ENCODE measurements around the gene GSTA5.
"Not testable (repeated sequence)": the region's sequence is repeated elsewhere in the genome, so short reads cannot be mapped to it uniquely, and the experiment has no call there.

Gene GSTA5

DNA sequence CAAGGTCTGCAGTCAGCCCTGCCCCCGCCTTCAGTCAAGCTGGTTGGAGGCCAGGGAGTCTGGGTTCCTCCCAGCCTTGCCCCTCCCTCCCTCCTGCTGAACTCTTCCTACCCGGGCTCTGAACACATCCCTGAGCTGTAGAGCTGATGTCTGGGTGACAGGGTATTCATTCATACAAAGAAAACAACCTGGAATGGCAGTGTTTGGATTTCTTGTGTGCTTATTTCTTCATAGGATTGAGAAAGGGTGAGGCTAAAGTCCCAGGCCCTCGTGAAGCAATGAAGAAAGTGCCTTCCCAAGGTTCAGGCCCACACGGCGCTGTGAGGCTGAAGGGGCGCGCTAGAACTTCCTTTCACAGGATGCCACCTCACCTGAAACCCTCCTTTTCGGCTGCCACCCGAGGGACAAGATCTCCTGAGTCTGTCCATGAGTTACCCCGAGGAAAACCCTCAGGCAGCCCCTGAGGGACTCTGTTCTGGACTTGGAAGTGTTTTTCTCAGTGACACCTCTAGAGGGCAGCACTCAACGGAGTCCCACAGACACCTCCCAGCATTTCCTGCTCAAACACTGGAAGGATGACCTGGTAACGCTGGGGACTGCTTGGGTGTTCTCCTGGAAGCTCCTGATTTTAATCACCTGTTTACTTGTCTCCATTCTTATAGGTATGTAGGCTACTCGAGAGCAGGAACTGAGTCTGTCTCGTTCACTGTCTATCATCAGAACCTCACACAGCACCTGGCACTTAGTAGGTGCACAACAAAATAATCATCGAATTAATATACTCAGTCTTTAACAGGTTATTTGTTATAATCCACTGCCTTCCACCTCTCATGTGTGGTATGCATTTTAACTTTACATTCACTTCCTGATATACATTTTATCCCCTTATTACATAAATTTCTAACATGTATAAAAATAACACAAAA lies 25.2 kb downstream of the GSTA5 start:
- no peak overlapping the region for H3K4me3 ChIP-seq (replicated peaks; ENCODE audit: low read depth, low read length)
- TF ChIP-seq, protein P1, sequence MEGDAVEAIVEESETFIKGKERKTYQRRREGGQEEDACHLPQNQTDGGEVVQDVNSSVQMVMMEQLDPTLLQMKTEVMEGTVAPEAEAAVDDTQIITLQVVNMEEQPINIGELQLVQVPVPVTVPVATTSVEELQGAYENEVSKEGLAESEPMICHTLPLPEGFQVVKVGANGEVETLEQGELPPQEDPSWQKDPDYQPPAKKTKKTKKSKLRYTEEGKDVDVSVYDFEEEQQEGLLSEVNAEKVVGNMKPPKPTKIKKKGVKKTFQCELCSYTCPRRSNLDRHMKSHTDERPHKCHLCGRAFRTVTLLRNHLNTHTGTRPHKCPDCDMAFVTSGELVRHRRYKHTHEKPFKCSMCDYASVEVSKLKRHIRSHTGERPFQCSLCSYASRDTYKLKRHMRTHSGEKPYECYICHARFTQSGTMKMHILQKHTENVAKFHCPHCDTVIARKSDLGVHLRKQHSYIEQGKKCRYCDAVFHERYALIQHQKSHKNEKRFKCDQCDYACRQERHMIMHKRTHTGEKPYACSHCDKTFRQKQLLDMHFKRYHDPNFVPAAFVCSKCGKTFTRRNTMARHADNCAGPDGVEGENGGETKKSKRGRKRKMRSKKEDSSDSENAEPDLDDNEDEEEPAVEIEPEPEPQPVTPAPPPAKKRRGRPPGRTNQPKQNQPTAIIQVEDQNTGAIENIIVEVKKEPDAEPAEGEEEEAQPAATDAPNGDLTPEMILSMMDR (IDR thresholded peaks at IDR 0.05; ENCODE audit: low read length, missing control alignments) = peak; percentile 69
- peak; percentile 56 for DNase-seq (ENCODE audit: low read depth)

DNA sequence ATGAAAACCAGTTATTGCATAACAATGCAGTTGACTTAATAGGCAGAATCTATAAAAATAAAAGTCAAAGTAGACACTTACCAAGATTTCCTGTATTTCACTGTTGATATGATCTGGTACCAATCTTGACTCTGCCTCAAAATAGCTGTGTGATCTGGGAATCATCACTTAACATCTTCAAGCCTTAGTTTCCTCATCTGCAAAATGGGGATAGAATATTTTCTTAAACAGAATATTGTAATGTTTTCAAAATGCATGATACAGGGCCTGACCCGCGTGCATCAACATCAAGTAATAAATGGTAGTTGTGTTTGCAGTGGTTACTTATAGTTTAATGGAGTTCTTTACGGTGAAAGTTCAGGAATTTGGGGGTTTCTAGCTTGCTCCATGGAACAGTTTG lies 26.1 kb downstream of the GSTA5 start:
- not testable (repeated sequence) for DNase-seq (ENCODE audit: low read depth); H3K4me3 ChIP-seq (replicated peaks; ENCODE audit: low read depth, low read length)

DNA sequence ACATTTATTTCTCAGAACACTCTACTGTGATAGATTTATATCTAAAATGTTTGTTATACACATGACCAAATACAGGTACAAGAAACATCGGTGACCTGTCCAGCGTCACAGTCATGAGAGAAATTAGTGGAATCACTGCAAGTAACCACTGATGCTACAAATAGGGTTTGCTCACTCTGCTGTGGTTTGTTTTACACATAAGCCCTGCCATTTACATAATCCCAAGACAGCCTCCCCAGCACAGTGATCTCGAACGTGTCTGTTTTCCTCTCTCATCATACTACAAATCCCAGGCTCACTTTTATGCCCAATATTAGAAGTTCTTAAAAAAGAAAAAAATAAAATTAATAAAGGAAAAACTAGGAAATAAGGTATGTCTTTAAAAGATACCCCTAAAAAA lies 30.8 kb downstream of the GSTA5 start:
- not testable (repeated sequence) for DNase-seq (ENCODE audit: low read depth); H3K4me3 ChIP-seq (replicated peaks; ENCODE audit: low read depth, low read length)

DNA sequence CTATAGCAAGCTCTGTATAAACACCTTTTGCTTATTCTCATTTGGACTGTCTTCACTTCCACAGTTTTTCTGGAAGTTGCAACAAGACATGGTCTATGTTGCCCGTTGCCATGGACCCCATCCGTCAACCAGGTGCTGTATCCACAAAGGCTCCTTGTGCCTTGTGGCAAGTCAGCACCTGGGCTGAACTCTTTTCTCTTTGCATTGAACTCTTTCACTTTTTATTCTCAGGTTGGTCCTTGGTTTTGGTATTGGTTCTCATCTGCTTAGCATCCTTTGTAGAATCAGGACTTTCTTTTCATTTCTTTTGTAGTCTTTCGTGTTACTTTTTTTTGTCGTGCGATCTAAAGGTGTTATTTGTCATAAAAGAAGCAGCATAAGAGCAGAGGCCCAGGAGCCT lies 32.0 kb downstream of the GSTA5 start:
- TF ChIP-seq, protein P1 (IDR thresholded peaks at IDR 0.05; ENCODE audit: low read length, missing control alignments) = no peak
- no peak overlapping the region for H3K4me3 ChIP-seq (replicated peaks; ENCODE audit: low read depth, low read length)
- no peak for DNase-seq (ENCODE audit: low read depth)

DNA sequence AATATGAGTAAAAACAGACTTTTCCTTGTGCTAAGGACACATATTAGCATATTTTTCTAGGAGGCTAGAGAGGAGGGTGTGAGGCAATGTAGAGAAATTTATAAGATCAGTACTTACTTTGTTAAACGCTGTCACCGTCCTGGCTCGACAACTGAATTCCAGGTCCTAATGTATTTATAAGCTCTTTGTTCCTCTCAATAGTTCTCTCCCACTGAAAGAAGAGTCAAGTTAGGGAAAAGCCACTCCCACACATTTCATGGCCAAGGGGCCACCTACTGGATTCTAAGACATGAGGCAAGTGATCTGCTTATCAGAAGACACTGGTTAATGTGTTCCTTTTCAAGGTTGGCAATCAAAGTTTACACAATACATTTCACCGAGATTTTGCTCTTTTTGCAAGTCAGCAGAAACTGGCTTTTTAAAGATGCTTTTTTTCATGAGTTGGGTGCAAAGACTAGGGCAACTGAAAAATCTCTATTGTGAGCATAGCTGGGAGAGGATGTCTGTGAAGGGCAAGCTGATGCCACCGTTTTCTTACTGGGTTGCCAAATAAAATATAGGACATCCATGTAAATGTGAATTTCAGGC lies 36.9 kb downstream of the GSTA5 start, which contains the start of gene GSTA1:
Gene GSTA1, minus strand, starts transcription at position 149 of the 588 bp plus-strand sequence. CDS start 4,549 bp downstream, outside the sequence.
- DNase-seq (ENCODE audit: low read depth); H3K4me3 ChIP-seq (replicated peaks; ENCODE audit: low read depth, low read length): not testable (repeated sequence)

DNA sequence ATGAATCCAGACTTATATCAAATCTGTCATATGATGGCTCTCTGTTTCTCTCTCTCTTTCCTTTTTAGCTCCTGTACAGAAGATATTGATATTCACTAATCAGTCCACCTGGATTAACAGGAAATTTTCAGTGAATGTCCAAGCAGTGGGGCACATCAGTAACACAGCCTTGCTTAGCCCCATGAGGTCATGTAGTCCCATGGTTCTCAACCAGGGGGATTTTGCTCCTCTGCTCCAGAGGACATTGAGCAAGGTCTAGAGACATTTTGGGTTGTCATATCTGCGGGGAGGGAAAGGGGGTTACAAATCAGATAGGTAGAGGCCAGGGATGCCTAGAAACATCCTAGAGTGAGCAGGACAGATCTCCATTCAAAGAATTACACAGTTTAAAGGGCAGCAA lies 37.8 kb downstream of the GSTA5 start:
- no peak for DNase-seq (ENCODE audit: low read depth)
- H3K4me3 ChIP-seq (replicated peaks; ENCODE audit: low read depth, low read length) = no peak overlapping the region

DNA sequence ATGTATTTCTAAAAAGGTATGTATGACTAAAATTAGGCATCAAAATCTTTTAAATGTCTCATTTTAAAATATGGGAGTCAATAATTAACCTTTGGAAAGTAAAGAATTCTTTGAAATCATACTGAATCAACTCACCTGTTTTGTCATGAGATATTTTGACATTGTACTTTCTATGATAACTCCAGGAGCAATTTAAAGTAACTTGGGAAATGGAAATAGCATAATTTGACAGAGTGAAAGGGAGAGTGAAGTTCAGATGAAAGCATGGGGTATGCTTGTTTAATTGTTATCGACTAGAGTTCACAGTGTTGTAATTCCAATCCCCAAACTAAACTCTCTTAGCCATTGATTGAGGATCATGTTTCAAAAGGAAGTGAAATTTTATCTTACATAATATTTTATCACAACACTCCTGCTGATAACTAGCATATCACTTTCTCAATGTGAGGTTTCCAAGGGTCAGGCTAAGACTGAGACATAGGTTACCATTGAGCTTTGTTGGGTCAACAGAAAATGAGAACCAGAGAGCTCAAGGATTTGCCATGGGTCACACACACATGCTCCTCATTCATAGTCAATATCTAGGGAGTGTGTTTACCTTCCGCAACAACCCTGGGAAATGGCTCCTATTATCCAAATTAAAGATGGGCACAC lies 39.3 kb downstream of the GSTA5 start:
- TF ChIP-seq, protein P1 (IDR thresholded peaks at IDR 0.05; ENCODE audit: low read length, missing control alignments) = no peak
- DNase-seq (ENCODE audit: low read depth) = no peak
- no peak overlapping the region for H3K4me3 ChIP-seq (replicated peaks; ENCODE audit: low read depth, low read length)

More for the DNA sequence above, 37.8 kb downstream of the GSTA5 start:
- TF ChIP-seq, protein P1 (IDR thresholded peaks at IDR 0.05; ENCODE audit: low read length, missing control alignments) = no peak

DNA sequence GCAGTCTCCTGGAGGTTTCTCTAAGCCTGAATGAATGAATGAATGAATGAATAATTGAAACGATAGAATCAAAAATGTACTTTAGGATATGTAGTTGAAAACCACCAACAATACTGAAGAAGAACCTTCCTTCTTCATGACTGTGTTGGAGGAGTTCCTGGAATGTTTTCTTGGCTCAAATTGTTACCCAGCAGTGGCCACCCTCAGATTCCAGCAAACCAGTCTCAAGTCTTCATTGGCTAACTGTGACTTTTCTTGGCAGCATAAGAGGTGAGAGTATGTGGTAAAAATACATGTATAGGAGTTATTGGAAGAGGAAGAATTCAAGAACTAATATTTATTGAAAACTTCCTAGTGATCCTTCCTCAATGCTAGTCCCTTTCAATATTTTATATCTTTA lies 41.3 kb downstream of the GSTA5 start:
- peak; percentile 39 for DNase-seq (ENCODE audit: low read depth)
- not testable (repeated sequence) for H3K4me3 ChIP-seq (replicated peaks; ENCODE audit: low read depth, low read length)

DNA sequence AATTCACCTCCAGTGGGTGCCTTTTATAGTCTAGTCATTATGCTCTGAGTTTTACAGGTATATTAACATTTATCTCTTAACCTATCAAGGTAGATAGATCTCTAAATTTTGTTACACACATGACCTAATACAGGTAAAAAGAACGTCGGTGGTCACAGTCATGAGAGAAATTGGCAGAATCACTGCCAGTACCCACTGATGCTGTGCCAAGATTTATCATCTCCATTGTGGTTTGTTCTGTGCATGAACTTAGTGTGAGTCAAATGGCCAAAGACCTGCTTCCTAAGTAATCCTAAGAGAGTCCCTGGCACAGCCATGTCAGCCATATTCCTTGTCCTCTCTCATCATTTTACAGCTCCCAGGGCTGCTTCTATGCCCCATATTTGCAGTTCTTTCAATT lies 46.2 kb downstream of the GSTA5 start:
- H3K4me3 ChIP-seq (replicated peaks; ENCODE audit: low read depth, low read length); DNase-seq (ENCODE audit: low read depth): not testable (repeated sequence)
